ENCODE results near the gene RIN1.

RIN1 gene

DNA sequence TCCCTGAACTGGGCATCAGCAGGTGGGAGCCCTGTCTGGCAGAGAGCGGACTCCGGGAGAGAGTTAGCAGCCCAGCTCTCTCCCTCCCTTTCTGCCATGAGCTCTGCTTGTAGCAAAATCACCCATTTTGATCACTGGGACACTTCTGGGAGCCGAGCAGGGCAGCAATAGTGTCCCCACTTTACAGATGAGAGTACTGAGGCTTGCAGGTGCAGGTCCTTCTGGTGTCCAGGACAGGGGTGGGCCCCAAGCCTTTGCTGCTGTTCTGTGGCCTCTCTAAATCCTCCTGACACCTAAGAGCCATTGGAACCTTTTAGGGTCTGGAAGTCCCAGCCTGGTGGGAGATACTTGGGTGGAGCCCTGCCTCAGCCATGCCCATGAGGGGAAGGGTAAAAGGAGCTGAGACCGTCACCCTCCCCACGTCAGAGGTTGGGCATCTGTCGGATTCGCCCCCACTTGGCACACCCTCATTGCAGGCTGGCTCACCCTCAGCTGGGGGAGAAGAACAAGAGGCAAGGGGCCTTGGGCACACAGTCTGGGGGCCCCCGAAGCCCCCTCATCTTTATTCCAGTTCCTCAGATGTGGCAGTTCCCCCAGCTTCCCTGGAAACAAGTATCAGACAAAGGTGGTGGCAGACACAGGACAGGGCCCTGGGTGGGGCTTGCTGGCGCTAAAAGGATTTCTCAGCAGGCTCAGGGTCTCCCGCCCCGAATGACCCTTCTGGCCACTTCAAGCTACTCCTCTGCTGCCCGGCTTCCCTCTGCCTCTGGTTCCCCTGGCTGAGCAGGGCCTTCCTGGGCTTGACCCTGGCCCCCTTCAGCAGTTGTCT lies 4.5 kb downstream of the RIN1 start:
- no peak overlapping the region for H3K4me3 ChIP-seq (replicated peaks; ENCODE audit: low read depth, low read length)
- TF ChIP-seq, protein P1, sequence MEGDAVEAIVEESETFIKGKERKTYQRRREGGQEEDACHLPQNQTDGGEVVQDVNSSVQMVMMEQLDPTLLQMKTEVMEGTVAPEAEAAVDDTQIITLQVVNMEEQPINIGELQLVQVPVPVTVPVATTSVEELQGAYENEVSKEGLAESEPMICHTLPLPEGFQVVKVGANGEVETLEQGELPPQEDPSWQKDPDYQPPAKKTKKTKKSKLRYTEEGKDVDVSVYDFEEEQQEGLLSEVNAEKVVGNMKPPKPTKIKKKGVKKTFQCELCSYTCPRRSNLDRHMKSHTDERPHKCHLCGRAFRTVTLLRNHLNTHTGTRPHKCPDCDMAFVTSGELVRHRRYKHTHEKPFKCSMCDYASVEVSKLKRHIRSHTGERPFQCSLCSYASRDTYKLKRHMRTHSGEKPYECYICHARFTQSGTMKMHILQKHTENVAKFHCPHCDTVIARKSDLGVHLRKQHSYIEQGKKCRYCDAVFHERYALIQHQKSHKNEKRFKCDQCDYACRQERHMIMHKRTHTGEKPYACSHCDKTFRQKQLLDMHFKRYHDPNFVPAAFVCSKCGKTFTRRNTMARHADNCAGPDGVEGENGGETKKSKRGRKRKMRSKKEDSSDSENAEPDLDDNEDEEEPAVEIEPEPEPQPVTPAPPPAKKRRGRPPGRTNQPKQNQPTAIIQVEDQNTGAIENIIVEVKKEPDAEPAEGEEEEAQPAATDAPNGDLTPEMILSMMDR (IDR thresholded peaks at IDR 0.05; ENCODE audit: low read length, missing control alignments): no peak
- DNase-seq (ENCODE audit: low read depth): no peak

DNA sequence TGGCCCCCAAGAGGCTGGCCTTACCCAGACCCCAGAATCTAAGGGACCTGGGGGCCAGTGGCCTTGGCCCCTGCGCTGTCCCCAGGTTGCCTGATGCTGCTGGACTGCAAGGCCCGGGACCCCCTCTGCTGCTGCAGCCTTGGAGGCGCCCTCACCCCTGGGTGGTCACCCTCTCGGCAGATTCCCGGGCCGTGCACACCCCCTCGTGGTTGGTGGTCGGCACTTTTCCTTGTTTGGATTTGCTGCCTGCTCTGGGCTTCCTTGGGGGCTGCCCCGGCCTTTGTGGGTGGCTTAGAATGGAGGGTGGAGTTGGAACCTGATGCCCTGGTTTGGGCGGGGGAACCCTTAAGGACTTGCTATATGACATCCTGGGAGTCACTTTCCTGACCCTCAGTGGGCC lies 5.3 kb downstream of the RIN1 start:
- no peak for DNase-seq (ENCODE audit: low read depth)
- H3K4me3 ChIP-seq (replicated peaks; ENCODE audit: low read depth, low read length): no peak overlapping the region
- TF ChIP-seq, protein P1 (IDR thresholded peaks at IDR 0.05; ENCODE audit: low read length, missing control alignments): no peak

DNA sequence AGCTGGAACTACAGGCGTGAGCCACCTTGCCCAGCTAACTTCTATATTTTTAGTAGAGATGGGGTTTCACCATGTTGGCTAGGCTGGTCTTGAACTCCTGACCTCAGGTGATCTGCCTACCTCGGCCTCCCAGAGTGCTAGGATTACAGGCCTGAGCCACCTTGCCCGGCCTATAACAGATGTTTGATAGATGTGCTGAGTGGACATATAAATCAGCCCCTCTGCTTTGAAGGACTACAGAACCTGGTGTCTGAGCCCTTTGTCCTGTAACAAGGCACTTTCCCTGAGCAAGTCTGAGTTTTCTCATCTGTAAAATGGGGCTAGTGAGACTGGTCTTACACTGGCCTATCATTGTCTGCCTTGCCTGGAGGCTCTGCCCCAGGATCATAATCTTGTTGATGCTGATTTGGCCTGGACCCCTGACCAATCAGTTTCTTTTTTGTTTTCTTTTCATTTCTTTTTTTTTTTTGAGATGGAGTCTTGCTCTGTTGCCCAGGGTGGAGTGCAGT lies 7.0 kb downstream of the RIN1 start:
- TF ChIP-seq, protein P1 (IDR thresholded peaks at IDR 0.05; ENCODE audit: low read length, missing control alignments): no peak
- DNase-seq (ENCODE audit: low read depth): no peak
- no peak overlapping the region for H3K4me3 ChIP-seq (replicated peaks; ENCODE audit: low read depth, low read length)

DNA sequence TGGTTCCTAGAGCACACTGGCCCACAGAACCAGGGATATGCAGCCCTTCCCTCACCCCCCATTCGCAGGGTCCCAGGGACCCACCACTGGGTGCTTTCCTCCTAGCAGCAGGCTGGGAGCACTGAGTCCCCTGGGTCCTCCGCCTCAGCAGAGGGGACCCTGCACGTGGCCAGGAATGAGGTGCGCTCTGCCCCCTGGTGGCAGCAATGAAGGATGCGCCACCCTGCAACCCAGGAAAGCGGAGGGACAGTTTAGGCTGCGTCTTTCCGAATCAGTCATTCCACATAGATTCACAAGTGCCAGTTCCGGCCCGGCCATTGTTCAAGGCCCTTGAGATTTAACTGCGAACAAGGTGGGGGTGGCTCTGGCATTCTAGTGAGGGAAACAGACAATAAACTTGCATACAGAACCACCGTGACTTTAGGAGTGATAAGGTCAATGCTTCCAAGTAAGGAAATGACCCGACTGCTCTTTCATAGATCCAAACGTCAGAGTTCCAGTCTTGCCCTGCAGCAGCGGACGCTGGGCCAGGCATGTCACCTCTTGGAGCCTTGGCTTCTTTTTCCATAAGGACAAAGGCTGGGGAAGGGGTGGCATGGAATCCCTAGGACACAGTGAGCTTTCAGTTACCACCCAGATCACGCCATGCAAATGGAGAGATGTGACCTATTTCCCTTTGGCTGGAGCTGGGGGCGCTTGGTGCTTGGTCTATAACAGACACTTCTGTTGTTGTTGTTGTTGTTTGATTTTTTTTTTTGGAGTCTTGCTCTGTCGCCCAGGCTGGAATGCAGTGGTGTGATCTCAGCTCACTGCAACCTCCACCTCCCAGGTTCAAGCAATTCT lies 7.7 kb downstream of the RIN1 start:
- DNase-seq (ENCODE audit: low read depth): peak; percentile 80
- TF ChIP-seq, protein P1 (IDR thresholded peaks at IDR 0.05; ENCODE audit: low read length, missing control alignments): peak; percentile 87
- no peak overlapping the region for H3K4me3 ChIP-seq (replicated peaks; ENCODE audit: low read depth, low read length)

DNA sequence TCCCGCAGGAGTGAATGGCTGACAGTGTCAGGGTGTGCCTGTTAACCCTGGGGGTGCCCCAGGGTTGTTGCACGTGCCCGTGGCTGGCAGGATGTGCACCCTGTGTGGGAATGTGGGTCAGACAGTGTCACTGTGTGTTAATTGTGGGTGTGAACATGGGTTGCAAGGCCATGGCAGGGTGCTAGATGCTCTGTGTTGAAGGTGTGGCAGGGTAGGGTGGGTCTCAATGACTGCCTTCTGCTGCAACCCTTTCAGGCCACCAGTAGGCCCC lies 8.3 kb downstream of the RIN1 start:
- H3K4me3 ChIP-seq (replicated peaks; ENCODE audit: low read depth, low read length): no peak overlapping the region
- TF ChIP-seq, protein P1 (IDR thresholded peaks at IDR 0.05; ENCODE audit: low read length, missing control alignments): no peak
- no peak for DNase-seq (ENCODE audit: low read depth)

DNA sequence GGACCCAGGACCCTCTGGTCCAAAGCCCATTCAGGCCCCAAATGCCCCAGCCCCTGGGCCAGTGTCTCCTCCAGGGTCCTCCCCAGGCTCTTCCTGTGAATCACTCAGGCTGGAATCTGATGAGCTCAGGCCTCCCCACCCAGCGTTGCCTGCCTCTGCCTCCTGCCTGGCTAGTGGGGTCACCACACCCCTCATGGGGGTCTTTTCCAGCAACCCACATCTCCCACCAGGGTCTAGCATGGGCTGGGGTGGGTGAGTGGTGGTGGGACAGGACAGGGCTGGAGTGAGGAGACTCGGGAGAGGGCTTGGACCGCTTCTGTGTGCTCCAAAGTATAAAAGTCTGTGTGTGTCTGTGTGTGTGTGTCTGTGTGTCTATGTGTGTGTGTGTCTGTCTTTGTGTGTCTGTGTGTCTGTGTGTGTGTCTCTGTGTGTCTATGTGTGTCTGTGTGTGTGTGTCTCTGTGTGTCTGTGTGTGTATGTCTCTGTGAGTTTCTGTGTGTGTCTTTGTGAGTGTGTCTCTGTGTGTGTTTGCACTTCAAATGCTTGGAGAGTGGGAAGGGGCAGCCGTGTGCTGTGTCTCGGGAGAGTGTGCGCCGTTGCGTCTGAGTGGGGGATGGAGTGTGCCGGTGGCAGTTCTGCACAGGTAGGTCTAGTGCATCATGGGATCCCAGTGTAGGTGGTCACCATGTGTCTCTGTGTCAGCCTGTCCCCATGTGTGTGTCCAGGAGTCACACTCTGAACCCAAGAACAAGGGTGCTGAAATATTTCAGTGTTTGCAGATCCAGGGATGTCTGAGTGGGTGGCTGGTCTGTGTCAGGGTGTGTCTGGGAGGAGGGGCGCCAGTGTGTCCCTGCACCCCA lies 8.8 kb downstream of the RIN1 start:
- no peak overlapping the region for H3K4me3 ChIP-seq (replicated peaks; ENCODE audit: low read depth, low read length)
- TF ChIP-seq, protein P1 (IDR thresholded peaks at IDR 0.05; ENCODE audit: low read length, missing control alignments): peak; percentile 8
- peak; percentile 45 for DNase-seq (ENCODE audit: low read depth)
